Lung (tissue), 12 donors: ENCODE measurements around the gene BCL2L11. TPM values are rescaled to one million over a fixed set of nuclear protein-coding genes. Genes with fewer than 3 reads are reported as not detected.

ENCODE experiments used
- ATAC-seq: fragments of 200-7000 bp; cut with Tn5 transposase; one replicate; pipeline ENCODE4 v1.9.1; 2020; ENCODE audit warnings: moderate number of reproducible peaks; ENCODE audit not compliant: insufficient read depth, low FRiP score
- DNase-seq, 3 donors: peaks; one replicate each; pipeline ENCODE4 v3.0.0-alpha.2; 2013 to 2017
- H3K27ac ChIP-seq, 2 donors: one replicate each; pipeline ENCODE4 v1.5.1; 2013; ENCODE audit warnings: mild to moderate bottlenecking in 2 of 2, moderate library complexity in 2 of 2, control low read depth in 1 of 2, inconsistent platforms in 1 of 2, low read depth in 1 of 2, low read length in 1 of 2
- H3K27me3 ChIP-seq, 3 donors: one replicate each; pipeline ENCODE4 v1.5.1; 2013; ENCODE audit warnings: low read length in 2 of 3; ENCODE audit not compliant: control insufficient read depth in 3 of 3, insufficient read depth in 3 of 3
- H3K36me3 ChIP-seq, 4 donors: one replicate each; pipeline ENCODE4 v1.5.1; 2013; ENCODE audit warnings: low read length in 4 of 4, mild to moderate bottlenecking in 1 of 4, moderate library complexity in 1 of 4; ENCODE audit not compliant: control insufficient read depth in 4 of 4, insufficient read depth in 4 of 4
- H3K4me1 ChIP-seq, 5 donors: one replicate each; pipeline ENCODE4 v1.5.1; 2013; ENCODE audit warnings: low read length in 5 of 5, mild to moderate bottlenecking in 2 of 5, moderate library complexity in 1 of 5; ENCODE audit not compliant: control insufficient read depth in 5 of 5, insufficient read depth in 5 of 5
- H3K4me3 ChIP-seq: one replicate; pipeline ENCODE4 v1.5.1; 2013; ENCODE audit warnings: mild to moderate bottlenecking, control low read depth, moderate library complexity
- H3K9ac ChIP-seq, 2 donors: one replicate each; pipeline ENCODE4 v1.5.1; 2013; ENCODE audit warnings: low read length in 2 of 2, control low read depth in 1 of 2; ENCODE audit not compliant: insufficient read depth in 1 of 2
- H3K9me3 ChIP-seq, 4 donors: one replicate each; pipeline ENCODE4 v1.5.1; 2013; ENCODE audit warnings: low read length in 3 of 4, mild to moderate bottlenecking in 1 of 4, moderate library complexity in 1 of 4; ENCODE audit not compliant: control insufficient read depth in 4 of 4, insufficient read depth in 3 of 4
- CTCF ChIP-seq: IDR thresholded peaks from 2 replicates; pipeline ENCODE4 v1.5.1; 2012; ENCODE audit warnings: mild to moderate bottlenecking; ENCODE audit errors: control extremely low read depth, extremely low read depth
- WGBS, 2 donors: extraction: QIAGEN DNeasy Blood & Tissue Kit; methylation state at CpG; one replicate each; pipeline ENCODE4 v1.1.7; 2013; 5-methylcytosine and 5-hydroxymethylcytosine counted together
- polyA plus RNA-seq, 2 donors: library from polyadenylated mRNA; stranded (reverse); fragments of 200-250 nt; gene quantifications; one replicate each; pipeline ENCODE4 v1.2.1, GENCODE V29; 2013
- total RNA-seq, 2 donors: library from RNA; depleted of rRNA in 1 of 2; stranded (reverse); fragments of >200 nt in 1 of 2; gene quantifications; one replicate each; pipeline ENCODE4 v1.2.1, GENCODE V29; 2014 to 2021
- donor health status: control.
- donor health status: control.
- donor health status: Bipolar disorder and iron deficiency.
- donor health status: healthy.
- donor health status: DM: yes; HTN: yes; CAD: no.

Gene BCL2L11
- total and polyA plus RNA-seq, 4 donors = 3.8 to 24.2 (median 12.6) TPM

- no peak for DNase-seq
- TF ChIP-seq CTCF = no peak
- Histone ChIP-seq H3K9ac (no peak overlapping the region), H3K9me3 (peaks cover 0 to 2% (median 0%) of the 10 kb centered on the region in 4 donors), H3K36me3 (no peaks in the 10 kb centered on the region), H3K27ac (no peak overlapping the region), H3K4me3 (no peak overlapping the region), H3K27me3 (no peaks in the 10 kb centered on the region), H3K4me1 (no peaks in the 10 kb centered on the region)
- WGBS, 2 donors = 95% methylated on average over 7 of the region's 7 CpGs
- ATAC-seq = no peak
These were observed 70.3 kb downstream of the BCL2L11 start for GRCh38 chr2:111190816-111191540.

GRCh38 chr2:111191877-111192276 is 71.2 kb downstream of the BCL2L11 start:
- Histone ChIP-seq H3K27me3 (no peaks in the 10 kb centered on the region), H3K4me1 (no peaks in the 10 kb centered on the region), H3K9me3 (no peaks in the 10 kb centered on the region), H3K36me3 (no peaks in the 10 kb centered on the region), H3K4me3 (no peak overlapping the region), H3K27ac (no peak overlapping the region), H3K9ac (no peak overlapping the region)
- ATAC-seq = no peak
- 64 to 79% methylated on average over 5 of the region's 5 CpGs for WGBS, 2 donors
- no peak for DNase-seq
- TF ChIP-seq CTCF = no peak

GRCh38 chr2:111192776-111193368 is 72.2 kb downstream of the BCL2L11 start:
- WGBS, 2 donors = 73 to 78% methylated on average over 1 of the region's 1 CpG
- Histone ChIP-seq H3K4me3 (no peak overlapping the region), H3K27ac (no peak overlapping the region), H3K9ac (no peak overlapping the region), H3K4me1 (no peaks in the 10 kb centered on the region), H3K36me3 (no peaks in the 10 kb centered on the region), H3K27me3 (no peaks in the 10 kb centered on the region), H3K9me3 (no peaks in the 10 kb centered on the region)
- no peak for ATAC-seq
- no peak for TF ChIP-seq CTCF
- DNase-seq = no peak
